Ishikawa (cell line): ENCODE data around the gene ARG2.

Experiments used
- CEBPB ChIP-seq: IDR thresholded peaks from 2 replicates; pipeline ENCODE4 v1.6.1; 2012
- EP300 ChIP-seq: IDR thresholded peaks from 2 replicates; pipeline ENCODE4 v1.6.1; 2012; ENCODE audit warnings: borderline replicate concordance
- MAX ChIP-seq: IDR thresholded peaks from 2 replicates; pipeline ENCODE4 v1.6.1; 2012
- NFIC ChIP-seq: IDR thresholded peaks from 2 replicates; pipeline ENCODE4 v1.6.1; 2012
- RAD21 ChIP-seq: IDR thresholded peaks from 2 replicates; pipeline ENCODE4 v1.6.1; 2012; ENCODE audit warnings: low read depth
- REST ChIP-seq: IDR thresholded peaks from 2 replicates; pipeline ENCODE4 v1.6.1; 2012; ENCODE audit warnings: low read depth, mild to moderate bottlenecking
- TAF1 ChIP-seq: IDR thresholded peaks from 2 replicates; pipeline ENCODE4 v1.6.1; 2012; ENCODE audit warnings: low read depth, mild to moderate bottlenecking
- TCF12 ChIP-seq: IDR thresholded peaks from 2 replicates; pipeline ENCODE4 v1.6.1; 2012; ENCODE audit warnings: low read depth
- TEAD4 ChIP-seq: IDR thresholded peaks from 2 replicates; pipeline ENCODE4 v1.6.1; 2012
- USF1 ChIP-seq: IDR thresholded peaks from 2 replicates; pipeline ENCODE4 v1.6.1; 2012
- YY1 ChIP-seq: IDR thresholded peaks from 2 replicates; pipeline ENCODE4 v1.6.1; 2012; ENCODE audit warnings: low read depth
- ZBTB7A ChIP-seq: IDR thresholded peaks from 2 replicates; pipeline ENCODE4 v1.6.1; 2012; ENCODE audit warnings: low read depth

- no peak for TF ChIP-seq EP300
- no peak for TF ChIP-seq NFIC
- TF ChIP-seq TCF12: no peak
- no peak for TF ChIP-seq USF1
- no peak for TF ChIP-seq ZBTB7A
- TF ChIP-seq YY1: no peak
- TF ChIP-seq TAF1: no peak
- TF ChIP-seq REST: no peak
- TF ChIP-seq CEBPB: no peak
- no peak for TF ChIP-seq TEAD4
- TF ChIP-seq MAX: no peak
- TF ChIP-seq RAD21: no peak
Measured at GRCh38 chr14:67571991-67572323, 47.8 kb upstream of the ARG2 start.
